Measurements from ENCODE around the gene GARS1. TPM values are rescaled to one million over a fixed set of nuclear protein-coding genes. Genes with fewer than 3 reads are reported as not detected.
A peak's percentile ranks its signal among the peaks of the same experiment; 100 is the strongest.

GARS1 gene
- total and polyA plus RNA-seq, 9 of the 15 experiments (the other 6 are each of a cell fraction or from before 2014, with no cell fraction given), result 142 to 769 (median 272) TPM

DNA sequence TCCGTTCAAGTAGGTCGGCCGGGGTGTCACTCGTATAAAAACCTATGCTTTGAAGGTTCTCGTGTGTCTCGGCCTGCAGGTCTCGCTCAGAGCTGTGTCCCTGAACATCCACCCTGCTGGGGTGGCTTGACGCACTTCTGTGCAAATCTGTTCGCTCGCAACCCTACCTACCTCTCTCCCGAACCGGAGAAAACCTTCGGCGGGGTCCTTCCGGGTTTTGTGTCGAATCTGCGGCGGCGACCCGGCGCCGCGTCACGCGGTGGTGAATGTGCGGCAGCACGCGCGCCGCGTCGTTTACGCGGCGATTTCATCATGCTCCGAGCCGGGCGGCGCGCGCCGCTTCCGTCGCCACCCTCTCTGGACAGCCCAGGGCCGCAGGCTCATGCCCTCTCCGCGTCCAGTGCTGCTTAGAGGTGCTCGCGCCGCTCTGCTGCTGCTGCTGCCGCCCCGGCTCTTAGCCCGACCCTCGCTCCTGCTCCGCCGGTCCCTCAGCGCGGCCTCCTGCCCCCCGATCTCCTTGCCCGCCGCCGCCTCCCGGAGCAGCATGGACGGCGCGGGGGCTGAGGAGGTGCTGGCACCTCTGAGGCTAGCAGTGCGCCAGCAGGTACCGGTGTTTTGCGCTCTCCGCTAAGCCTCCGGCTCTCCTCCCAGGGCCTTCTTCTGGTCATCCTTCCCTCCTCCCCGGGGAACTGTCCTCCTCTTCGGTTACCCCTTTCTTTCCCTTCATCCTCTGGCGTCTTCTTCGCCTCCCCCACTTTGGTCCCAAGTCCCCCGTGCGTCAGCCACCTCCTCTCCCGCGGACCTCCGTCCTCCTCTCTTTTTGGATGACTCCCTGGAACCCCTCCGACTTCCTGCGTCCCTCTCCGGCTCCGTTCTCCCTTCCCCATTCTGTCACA, at the start of gene GARS1 (continued):
- TF ChIP-seq NFE2 (IDR thresholded peaks at IDR 0.05; ENCODE audit: low read depth), result peak; percentile 54
- TF ChIP-seq SP1 (CRISPR knock-in tag; IDR thresholded peaks at IDR 0.05), result peak; percentile 43; the same call in 1 of the 2 replicates
- TF ChIP-seq ETV5 (CRISPR knock-in tag; IDR thresholded peaks at IDR 0.05; ENCODE audit: low read depth), result peak; percentile 92
- TF ChIP-seq ZBTB26 (CRISPR knock-in tag; IDR thresholded peaks at IDR 0.05), result no peak
- peak; percentile 81 for TF ChIP-seq PHF8 (IDR thresholded peaks at IDR 0.05; ENCODE audit: borderline replicate concordance, low read length)
- TF ChIP-seq, protein P1, sequence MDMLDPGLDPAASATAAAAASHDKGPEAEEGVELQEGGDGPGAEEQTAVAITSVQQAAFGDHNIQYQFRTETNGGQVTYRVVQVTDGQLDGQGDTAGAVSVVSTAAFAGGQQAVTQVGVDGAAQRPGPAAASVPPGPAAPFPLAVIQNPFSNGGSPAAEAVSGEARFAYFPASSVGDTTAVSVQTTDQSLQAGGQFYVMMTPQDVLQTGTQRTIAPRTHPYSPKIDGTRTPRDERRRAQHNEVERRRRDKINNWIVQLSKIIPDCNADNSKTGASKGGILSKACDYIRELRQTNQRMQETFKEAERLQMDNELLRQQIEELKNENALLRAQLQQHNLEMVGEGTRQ (CRISPR knock-in tag; IDR thresholded peaks at IDR 0.05), result peak; percentile 58
- no peak; the same call in 1 of the 2 replicates for TF ChIP-seq DPF2 (IDR thresholded peaks at IDR 0.05)
- TF ChIP-seq ZNF696 (CRISPR knock-in tag; conservative IDR thresholded peaks at IDR 0.05), result no peak
- no peak for TF ChIP-seq KAT2B (IDR thresholded peaks at IDR 0.05; ENCODE audit: low read depth, low read length)
- peak; percentile 87 for TF ChIP-seq POLR2H (tag; IDR thresholded peaks at IDR 0.05; ENCODE audit: low read depth)
- TF ChIP-seq, protein P2, sequence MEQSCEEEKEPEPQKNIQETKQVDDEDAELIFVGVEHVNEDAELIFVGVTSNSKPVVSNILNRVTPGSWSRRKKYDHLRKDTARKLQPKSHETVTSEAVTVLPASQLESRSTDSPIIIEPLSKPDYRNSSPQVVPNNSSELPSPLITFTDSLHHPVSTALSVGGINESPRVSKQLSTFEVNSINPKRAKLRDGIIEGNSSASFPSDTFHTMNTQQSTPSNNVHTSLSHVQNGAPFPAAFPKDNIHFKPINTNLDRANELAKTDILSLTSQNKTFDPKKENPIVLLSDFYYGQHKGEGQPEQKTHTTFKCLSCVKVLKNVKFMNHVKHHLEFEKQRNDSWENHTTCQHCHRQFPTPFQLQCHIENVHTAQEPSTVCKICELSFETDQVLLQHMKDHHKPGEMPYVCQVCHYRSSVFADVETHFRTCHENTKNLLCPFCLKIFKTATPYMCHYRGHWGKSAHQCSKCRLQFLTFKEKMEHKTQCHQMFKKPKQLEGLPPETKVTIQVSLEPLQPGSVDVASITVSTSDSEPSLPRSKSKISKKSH (CRISPR knock-in tag; IDR thresholded peaks at IDR 0.05), result no peak
- no peak for TF ChIP-seq BDP1 (IDR thresholded peaks at IDR 0.05; ENCODE audit: insufficient read depth, insufficient read length)
- TF ChIP-seq, protein P3, sequence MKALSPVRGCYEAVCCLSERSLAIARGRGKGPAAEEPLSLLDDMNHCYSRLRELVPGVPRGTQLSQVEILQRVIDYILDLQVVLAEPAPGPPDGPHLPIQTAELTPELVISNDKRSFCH (CRISPR knock-in tag; IDR thresholded peaks at IDR 0.05), result no peak
- TF ChIP-seq, protein P3 (tag; IDR thresholded peaks at IDR 0.05), result peak; percentile 71; the same call in 1 of the 2 replicates
- TF ChIP-seq CBX5 (IDR thresholded peaks at IDR 0.05; ENCODE audit: borderline replicate concordance, low read depth), result no peak
- TF ChIP-seq ZNF586 (CRISPR knock-in tag; conservative IDR thresholded peaks at IDR 0.05), result no peak
- TF ChIP-seq DMBX1 (CRISPR knock-in tag; IDR thresholded peaks at IDR 0.05; ENCODE audit: borderline replicate concordance), result peak; percentile 31; the same call in 1 of the 2 replicates
- TF ChIP-seq CBFA2T3 (IDR thresholded peaks at IDR 0.05), result no peak
- no peak for TF ChIP-seq TFAM (CRISPR knock-in tag; conservative IDR thresholded peaks at IDR 0.05)
- TF ChIP-seq L3MBTL2 (IDR thresholded peaks at IDR 0.05), result peak; percentile 62
- TF ChIP-seq, protein P4, sequence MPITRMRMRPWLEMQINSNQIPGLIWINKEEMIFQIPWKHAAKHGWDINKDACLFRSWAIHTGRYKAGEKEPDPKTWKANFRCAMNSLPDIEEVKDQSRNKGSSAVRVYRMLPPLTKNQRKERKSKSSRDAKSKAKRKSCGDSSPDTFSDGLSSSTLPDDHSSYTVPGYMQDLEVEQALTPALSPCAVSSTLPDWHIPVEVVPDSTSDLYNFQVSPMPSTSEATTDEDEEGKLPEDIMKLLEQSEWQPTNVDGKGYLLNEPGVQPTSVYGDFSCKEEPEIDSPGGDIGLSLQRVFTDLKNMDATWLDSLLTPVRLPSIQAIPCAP (CRISPR knock-in tag; IDR thresholded peaks at IDR 0.05; ENCODE audit: borderline replicate concordance), result no peak
- no peak for TF ChIP-seq XRCC3 (IDR thresholded peaks at IDR 0.05)
- TF ChIP-seq MAZ (CRISPR knock-in tag; conservative IDR thresholded peaks at IDR 0.05 in 1 of 2, IDR thresholded peaks at IDR 0.05 in 1 of 2), result peak; percentile 74 to 87; a peak in 3 of 4 replicates
- no peak for TF ChIP-seq LEF1 (IDR thresholded peaks at IDR 0.05)
